Activated naive CD8-positive, alpha-beta T cell (primary cell): ENCODE data around the gene PCED1A.

Experiments used
- H3K27ac Mint-ChIP-seq: one replicate; pipeline ENCODE4 v1.8.0; 2021; ENCODE audit warnings: mixed read lengths
- H3K27me3 Mint-ChIP-seq: one replicate; pipeline ENCODE4 v1.8.0; 2021; ENCODE audit warnings: mixed read lengths
- H3K36me3 Mint-ChIP-seq: one replicate; pipeline ENCODE4 v1.8.0; 2021; ENCODE audit warnings: mixed read lengths
- H3K4me1 Mint-ChIP-seq: one replicate; pipeline ENCODE4 v1.8.0; 2021; ENCODE audit warnings: low read depth, mixed read lengths
- H3K4me3 Mint-ChIP-seq: one replicate; pipeline ENCODE4 v1.8.0; 2021; ENCODE audit warnings: mild to moderate bottlenecking, mixed read lengths
- H3K9me3 Mint-ChIP-seq: one replicate; pipeline ENCODE4 v1.8.0; 2021; ENCODE audit warnings: low read depth, mixed read lengths

The PCED1A gene, protein sequence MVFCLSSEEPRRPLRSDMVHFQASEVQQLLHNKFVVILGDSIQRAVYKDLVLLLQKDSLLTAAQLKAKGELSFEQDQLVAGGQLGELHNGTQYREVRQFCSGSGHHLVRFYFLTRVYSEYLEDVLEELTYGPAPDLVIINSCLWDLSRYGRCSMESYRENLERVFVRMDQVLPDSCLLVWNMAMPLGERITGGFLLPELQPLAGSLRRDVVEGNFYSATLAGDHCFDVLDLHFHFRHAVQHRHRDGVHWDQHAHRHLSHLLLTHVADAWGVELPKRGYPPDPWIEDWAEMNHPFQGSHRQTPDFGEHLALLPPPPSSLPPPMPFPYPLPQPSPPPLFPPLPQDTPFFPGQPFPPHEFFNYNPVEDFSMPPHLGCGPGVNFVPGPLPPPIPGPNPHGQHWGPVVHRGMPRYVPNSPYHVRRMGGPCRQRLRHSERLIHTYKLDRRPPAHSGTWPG

DNA sequence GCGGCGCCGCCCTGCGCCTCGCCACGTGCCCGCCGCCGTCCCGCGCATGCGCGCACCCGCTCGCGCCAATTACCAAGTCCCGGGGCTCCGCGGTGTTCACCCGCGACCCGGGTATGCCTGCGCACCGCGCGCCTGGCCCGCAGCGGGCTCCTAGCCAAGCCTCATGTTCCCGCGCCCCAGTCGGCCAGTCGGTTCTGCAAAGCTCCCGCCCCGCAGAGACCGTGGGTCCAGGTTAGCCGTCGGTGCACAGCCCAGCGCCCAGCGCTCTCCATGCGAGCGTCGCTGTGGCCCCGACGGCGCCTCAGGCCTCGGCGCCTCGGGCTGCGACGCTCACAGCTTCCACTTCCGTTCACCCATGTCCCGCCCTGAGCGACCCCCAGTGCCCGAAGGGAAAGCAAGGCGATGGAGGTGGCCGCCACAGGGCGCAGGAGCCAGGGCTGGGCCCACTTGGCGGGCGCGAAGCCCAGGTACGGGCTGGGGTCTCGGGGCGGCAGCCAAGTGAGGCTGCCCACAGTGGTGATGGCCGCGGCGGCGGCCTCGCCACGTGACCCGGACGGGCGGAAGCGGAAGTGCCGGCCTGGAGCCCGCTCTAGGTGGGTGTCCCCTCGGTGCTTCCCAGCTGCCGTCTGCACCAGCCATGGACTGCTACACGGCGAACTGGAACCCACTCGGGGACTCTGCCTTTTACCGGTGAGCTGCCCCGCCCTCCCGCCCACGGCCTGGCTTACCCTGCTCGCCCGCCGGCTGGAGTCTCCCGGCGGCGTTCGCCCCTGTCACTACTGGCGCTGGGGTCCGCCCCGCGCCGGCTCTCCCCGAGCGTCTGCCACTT, at the start of gene PCED1A, which contains the start of gene VPS16:
PCED1A (minus strand) TSS at position 518 of the 829 bp plus-strand sequence. CDS start 743 bp downstream, outside the sequence.
VPS16 (plus strand) TSS at position 608 of the 829 bp plus-strand sequence; CDS start at position 638, 30 bp downstream.
- H3K36me3 Mint-ChIP-seq = peaks cover 8% of the 10 kb centered on the region
- H3K4me3 Mint-ChIP-seq = peak within 1 kb of the TSS; percentile 94
- peak within 1 kb of the TSS; percentile 95 for H3K27ac Mint-ChIP-seq
- no peaks in the 10 kb centered on the region for H3K27me3 Mint-ChIP-seq
- H3K9me3 Mint-ChIP-seq = no peaks in the 10 kb centered on the region
- H3K4me1 Mint-ChIP-seq = peaks cover 47% of the 10 kb centered on the region

DNA sequence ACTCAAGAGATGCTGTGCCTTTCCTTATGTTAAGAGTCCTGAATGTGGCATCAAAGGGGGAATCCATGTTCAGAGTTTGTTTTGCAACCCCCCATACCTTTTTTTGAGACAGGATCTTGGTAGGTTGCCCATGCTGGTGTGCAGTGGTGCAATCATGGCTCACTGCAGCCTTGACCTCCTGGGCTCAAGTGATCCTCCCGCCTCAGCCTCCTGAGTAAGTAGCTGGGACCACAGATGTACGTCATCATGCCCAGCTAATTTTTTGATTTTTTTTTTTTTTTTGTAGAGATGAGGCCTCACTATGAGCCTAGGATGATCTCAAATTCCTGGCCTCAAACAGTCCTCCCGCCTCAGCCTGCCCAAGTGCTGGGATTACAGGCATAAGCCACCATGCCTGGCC, 49.3 kb upstream of the PCED1A start:
- H3K27ac Mint-ChIP-seq = no peak overlapping the region
- peaks cover 65% of the 10 kb centered on the region for H3K4me1 Mint-ChIP-seq
- H3K36me3 Mint-ChIP-seq = peaks cover 9% of the 10 kb centered on the region
- no peaks in the 10 kb centered on the region for H3K27me3 Mint-ChIP-seq
- H3K4me3 Mint-ChIP-seq = no peak overlapping the region
- H3K9me3 Mint-ChIP-seq = no peaks in the 10 kb centered on the region

DNA sequence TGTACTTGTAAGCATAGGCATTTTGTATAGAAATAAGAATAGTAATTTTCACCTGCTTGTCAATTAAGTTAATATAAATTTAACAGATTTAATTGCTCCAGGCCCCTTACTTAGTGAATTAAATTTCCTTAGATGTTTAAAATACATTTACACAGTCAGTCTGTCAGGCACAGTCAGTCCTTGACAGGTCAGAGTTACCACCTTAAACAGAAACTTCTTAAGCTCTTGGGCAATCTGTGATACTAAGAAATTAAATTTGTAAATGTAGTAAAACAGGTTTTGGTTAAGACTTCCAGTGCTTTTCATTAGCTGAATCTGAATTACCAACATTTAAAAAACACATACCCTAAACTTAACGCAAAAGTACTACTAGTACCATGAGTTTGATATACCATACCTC, 48.8 kb upstream of the PCED1A start:
- Mint-ChIP-seq H3K27me3 (no peaks in the 10 kb centered on the region), H3K4me3 (no peak overlapping the region), H3K9me3 (no peaks in the 10 kb centered on the region), H3K4me1 (peaks cover 71% of the 10 kb centered on the region), H3K27ac (no peak overlapping the region), H3K36me3 (peaks cover 7% of the 10 kb centered on the region)

DNA sequence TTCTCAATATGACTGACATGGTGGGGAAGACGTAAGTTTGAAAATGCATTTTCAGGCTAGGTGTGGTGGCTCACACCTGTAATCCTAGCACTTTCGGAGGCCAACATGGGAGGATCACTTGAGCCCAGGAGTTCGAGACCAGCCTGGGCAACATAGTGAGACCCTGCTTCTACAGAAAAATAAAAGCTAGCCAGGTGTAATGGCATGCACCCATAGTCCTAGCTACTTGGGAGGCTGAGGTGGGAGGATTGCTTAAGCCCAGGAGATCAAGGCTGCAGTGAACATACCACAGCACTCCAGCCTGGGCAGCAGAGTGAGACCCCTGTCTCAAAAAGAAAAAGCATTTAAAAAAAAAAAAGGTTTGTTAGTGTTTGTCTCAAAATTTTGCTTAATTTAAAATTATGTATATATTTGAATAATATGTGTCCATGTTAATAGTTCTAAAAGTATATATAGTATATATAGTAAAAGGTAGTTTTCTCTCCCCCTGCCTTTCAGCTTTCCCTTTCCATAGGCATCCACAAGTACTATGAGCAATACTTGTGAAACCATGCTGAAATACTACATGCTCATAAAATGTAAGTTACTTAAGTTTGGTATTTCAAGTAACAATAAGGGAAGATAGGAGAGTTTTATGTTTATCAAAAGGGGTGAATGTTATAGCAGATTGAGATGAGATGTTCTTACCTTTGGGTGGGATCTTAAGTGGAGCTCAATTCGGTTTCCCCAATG, 47.9 kb upstream of the PCED1A start:
- no peaks in the 10 kb centered on the region for H3K27me3 Mint-ChIP-seq
- H3K4me1 Mint-ChIP-seq = peaks cover 78% of the 10 kb centered on the region
- H3K4me3 Mint-ChIP-seq = no peak overlapping the region
- peaks cover 8% of the 10 kb centered on the region for H3K36me3 Mint-ChIP-seq
- H3K27ac Mint-ChIP-seq = peak overlapping the region; percentile 18
- no peaks in the 10 kb centered on the region for H3K9me3 Mint-ChIP-seq

DNA sequence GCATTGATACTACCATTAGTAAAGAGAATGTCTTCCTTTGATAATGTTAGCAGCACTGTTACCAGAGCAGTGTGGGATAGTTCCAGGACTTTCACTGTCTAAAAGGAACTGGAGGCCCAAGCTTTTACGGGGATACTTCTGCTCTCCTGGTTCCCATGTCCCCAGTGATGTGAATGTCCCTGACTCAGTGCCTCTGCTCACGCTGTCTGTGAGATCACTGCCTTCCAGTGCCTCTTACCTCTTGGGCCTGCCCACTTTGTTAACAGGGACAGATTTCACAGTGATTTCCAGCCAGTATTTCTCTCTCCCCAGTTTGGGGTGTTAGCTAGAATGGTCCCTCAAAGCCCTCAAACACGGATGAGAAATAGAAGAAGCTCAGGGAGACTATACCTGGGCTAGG, 47.3 kb upstream of the PCED1A start:
- Mint-ChIP-seq H3K27ac (no peak overlapping the region), H3K4me1 (peaks cover 74% of the 10 kb centered on the region), H3K36me3 (peaks cover 8% of the 10 kb centered on the region), H3K27me3 (no peaks in the 10 kb centered on the region), H3K4me3 (no peak overlapping the region), H3K9me3 (no peaks in the 10 kb centered on the region)

DNA sequence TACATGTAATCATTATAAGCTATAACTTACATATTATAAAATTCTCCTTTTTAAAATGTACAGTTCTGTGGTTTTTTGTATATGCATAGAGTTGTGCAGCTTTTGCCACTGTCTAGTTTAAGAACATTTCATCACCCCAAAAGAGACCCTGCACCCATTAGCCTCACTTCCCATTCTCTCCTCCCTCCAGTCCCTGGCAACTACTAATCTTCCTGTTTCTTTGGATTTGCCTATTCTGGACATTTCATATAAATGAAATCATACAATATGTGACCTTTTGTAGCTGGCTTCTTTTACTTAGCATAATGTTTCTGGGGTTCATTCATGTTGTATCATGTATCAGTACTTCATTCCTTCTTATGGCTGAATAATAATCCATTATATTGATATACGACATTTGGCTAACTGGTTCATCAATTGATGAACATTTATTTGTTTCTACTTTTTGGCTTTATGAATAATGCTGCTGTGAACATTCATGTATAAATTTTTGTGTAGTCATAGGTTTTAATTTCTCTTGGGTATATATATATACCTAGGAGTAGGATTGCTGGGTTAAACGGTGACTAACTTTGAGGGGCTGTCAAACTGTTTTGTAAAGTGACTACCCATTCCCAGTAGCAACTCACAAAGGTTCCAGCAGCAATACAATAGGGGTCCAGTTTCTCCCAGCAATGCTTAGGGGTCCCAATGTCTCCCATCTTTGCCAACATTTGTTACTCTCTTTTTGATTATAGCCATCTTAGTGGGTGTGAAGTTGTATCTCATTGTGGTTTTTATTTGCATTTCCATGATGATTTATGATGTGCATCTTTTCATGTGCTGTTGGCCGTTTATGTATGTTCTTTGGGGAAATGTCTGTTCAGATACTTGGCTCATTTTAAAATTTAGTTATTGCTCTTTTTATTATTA, 43.5 kb upstream of the PCED1A start:
- Mint-ChIP-seq H3K27ac (no peak overlapping the region), H3K27me3 (no peaks in the 10 kb centered on the region), H3K4me3 (no peak overlapping the region)

DNA sequence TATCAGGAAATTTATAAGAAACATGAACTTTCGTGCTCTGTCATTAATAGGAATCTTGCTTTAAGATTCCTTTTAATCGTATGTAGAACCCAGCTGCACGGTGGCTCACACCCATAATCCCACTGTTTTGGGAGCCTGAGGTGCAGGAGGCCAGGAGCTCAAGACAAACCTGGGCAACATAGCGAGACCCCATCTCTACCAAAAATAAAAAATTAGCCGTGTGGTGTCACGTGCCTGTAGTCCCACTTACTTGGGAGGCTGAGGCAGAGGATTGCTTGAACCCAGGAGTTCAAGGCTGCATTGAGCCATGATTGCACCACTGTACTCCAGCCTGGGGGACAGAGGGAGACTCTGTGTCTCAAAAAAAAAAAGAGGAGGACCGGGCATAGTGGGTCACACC, 40.2 kb upstream of the PCED1A start:
- Mint-ChIP-seq H3K27me3 (no peaks in the 10 kb centered on the region), H3K36me3 (peaks cover 4% of the 10 kb centered on the region), H3K9me3 (no peaks in the 10 kb centered on the region), H3K4me1 (peaks cover 64% of the 10 kb centered on the region), H3K4me3 (no peak overlapping the region), H3K27ac (no peak overlapping the region)

More for the DNA sequence above, 43.5 kb upstream of the PCED1A start:
- Mint-ChIP-seq H3K9me3 (no peaks in the 10 kb centered on the region), H3K4me1 (peaks cover 66% of the 10 kb centered on the region), H3K36me3 (peaks cover 2% of the 10 kb centered on the region)

DNA sequence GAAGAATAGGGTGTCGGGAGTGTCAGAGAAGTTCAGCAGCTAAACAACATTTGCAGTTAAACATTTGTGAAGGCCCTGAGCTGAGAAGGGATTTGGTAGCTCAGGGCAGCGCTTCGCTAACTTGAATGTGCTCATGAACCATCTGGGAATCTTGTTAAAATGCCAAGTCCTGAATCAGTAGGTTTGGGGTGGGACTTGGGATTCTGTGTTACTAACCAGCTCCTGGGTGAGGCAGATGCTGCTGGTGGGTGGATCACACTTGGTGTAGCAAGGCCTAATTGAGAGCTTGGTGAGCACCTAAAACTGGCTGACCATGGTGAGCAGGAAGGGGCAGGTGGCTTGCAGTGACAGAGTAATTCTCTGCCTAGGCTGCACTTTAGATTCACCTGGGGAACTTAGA, 38.7 kb upstream of the PCED1A start:
- H3K4me1 Mint-ChIP-seq = peaks cover 64% of the 10 kb centered on the region
- H3K27ac Mint-ChIP-seq = peak overlapping the region; percentile 66

DNA sequence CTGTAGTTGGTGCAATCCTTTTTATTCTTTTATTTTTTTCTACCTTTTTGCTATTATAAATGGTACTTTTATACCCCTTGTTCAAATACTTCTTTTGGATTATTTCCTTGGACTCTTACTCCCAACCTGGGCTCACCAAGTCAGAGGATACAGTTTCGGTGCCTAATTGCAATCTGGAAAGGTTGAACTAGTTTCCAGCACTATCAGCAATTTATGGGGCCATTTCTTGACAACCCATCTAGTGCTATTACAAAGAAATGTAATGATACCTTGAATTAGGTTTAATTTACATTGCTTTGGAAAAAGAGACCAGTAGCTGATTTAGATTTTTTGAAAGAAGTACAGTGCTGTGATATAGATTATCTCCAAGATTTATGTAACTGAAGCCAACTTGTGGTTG, 38.1 kb upstream of the PCED1A start:
- Mint-ChIP-seq H3K27me3 (no peaks in the 10 kb centered on the region), H3K9me3 (no peaks in the 10 kb centered on the region), H3K4me1 (peaks cover 58% of the 10 kb centered on the region), H3K4me3 (no peak overlapping the region), H3K36me3 (peaks cover 2% of the 10 kb centered on the region), H3K27ac (peak overlapping the region; percentile 66)

More for the DNA sequence above, 38.7 kb upstream of the PCED1A start:
- no peaks in the 10 kb centered on the region for H3K9me3 Mint-ChIP-seq
- H3K36me3 Mint-ChIP-seq = peaks cover 4% of the 10 kb centered on the region
- H3K27me3 Mint-ChIP-seq = no peaks in the 10 kb centered on the region
- no peak overlapping the region for H3K4me3 Mint-ChIP-seq

DNA sequence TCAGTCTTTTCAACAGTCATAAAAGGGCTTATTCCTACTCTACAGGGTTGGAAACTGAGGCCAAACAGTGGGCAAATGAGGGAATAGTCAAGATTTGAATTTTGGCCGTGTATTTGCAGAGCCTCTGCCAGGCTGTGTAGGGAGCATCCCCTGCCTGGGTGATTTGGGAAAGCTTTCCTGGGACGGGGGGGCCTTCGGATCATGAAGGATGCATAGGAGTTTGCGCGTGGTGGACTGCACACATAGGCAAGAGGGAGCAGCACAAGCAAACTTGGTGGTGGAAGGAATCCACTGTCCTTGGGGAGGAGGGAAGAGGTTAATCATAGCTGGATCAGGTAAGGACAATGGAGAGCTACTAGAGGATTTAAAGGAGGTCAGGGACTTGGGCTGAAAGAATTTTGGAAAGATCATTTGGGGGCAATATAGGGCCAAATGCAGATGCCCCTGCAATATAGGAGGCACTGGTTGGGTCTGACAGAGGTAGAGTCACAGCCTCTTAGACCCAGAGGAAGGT, 35.3 kb upstream of the PCED1A start:
- Mint-ChIP-seq H3K27me3 (no peaks in the 10 kb centered on the region), H3K4me3 (peak overlapping the region; percentile 81), H3K9me3 (no peaks in the 10 kb centered on the region), H3K27ac (peak overlapping the region; percentile 46), H3K36me3 (peaks cover 2% of the 10 kb centered on the region), H3K4me1 (peaks cover 62% of the 10 kb centered on the region)

DNA sequence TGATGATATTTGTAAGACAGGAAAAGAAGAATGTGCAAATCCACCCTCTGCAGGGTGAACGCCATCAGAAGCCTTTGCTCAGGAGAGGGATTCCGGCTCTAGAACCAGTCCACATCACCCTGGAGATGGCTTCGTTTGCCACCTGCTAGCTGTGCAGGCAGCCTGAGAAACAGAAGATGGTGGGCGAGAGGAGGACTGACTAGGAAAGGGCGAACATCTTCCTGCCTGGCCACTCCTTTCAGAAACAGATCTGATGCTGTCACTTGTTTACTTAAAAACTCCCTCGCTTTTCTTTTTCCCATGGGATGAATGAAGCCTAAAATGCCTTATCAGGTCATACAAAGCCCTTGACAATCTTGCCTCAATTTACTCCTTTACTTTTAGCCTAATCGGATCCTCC, 34.0 kb upstream of the PCED1A start:
- Mint-ChIP-seq H3K9me3 (no peaks in the 10 kb centered on the region), H3K27ac (peak overlapping the region; percentile 51), H3K4me1 (peaks cover 59% of the 10 kb centered on the region), H3K4me3 (peak overlapping the region; percentile 81), H3K36me3 (peaks cover 2% of the 10 kb centered on the region), H3K27me3 (no peaks in the 10 kb centered on the region)

DNA sequence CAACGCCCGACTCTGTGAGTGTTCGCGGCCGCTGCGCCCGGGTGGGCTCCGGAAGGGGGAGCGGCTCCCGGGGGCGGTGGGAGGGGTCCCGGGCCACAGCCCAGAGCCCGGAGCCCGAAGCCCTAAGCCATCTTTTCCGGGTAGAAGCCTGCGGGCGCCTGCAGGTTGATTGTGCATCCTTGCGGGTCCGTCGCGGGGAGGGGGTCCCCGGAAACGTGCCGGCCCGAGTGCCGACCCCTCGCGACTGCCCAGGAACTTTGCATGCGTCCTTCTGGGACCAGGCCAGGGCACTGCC, 33.2 kb upstream of the PCED1A start:
- H3K4me1 Mint-ChIP-seq = peaks cover 52% of the 10 kb centered on the region

DNA sequence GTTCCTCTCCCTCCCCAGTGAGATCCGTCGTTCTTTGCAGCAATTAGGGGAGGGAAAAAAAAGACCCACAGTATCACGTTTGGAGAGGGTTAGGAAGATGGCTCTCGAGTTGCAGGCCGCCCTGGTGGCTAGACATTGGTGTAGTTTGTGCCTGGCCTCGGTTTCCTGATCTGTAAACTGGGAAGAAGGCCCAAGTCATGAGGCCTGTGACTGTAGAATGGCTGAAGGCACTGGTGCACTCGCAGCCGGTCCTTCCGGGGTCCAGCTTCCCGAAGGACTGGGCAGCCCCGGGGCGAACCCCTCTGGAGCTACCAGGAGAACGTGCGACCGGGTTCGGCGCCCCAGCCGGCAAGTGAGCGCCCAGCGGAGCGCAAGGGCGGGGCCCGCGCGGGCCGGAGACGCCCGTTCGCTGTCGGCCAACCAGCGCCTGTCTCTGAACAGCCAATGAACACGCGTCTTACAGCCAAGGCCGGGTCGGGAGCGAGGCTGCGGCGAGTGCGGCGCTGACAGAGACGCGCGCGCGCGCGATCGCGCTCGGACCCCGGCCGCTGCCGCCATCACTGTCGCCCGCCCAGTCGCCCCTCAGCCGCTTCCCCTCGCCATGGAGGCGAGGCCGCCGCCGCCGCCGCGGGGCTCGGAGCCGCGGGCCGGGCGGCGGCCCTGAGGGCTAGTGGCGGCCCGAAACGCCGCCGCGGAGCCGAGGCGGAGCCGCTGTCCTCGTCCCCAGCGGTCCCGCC, 32.7 kb upstream of the PCED1A start, which contains the start of gene PTPRA:
PTPRA (plus strand) TSS at position 472 of the 737 bp plus-strand sequence. CDS start 90,797 bp downstream, outside the sequence.
- no peaks in the 10 kb centered on the region for H3K9me3 Mint-ChIP-seq
- H3K27me3 Mint-ChIP-seq = no peaks in the 10 kb centered on the region
- H3K4me3 Mint-ChIP-seq = peak within 1 kb of the TSS; percentile 91
- peaks cover 49% of the 10 kb centered on the region for H3K4me1 Mint-ChIP-seq
- peak within 1 kb of the TSS; percentile 92 for H3K27ac Mint-ChIP-seq
- H3K36me3 Mint-ChIP-seq = peaks cover 2% of the 10 kb centered on the region

More for the DNA sequence above, 33.2 kb upstream of the PCED1A start:
- Mint-ChIP-seq H3K36me3 (peaks cover 2% of the 10 kb centered on the region), H3K4me3 (peak overlapping the region; percentile 81), H3K9me3 (no peaks in the 10 kb centered on the region), H3K27me3 (no peaks in the 10 kb centered on the region), H3K27ac (peak overlapping the region; percentile 73)
